GM12878 (cell line): ENCODE results near the gene RYR2. TPM values are rescaled to one million over a fixed set of nuclear protein-coding genes. Genes with fewer than 3 reads are reported as not detected.

Experiments
- ATAC-seq: fragments of 200-7000 bp; cut with Tn5 transposase; 3 replicates; pipeline ENCODE4 v1.9.1; 2020; ENCODE audit warnings: mild to moderate bottlenecking, moderate library complexity
- BruUV-seq: library from RNA; stranded (reverse); fragments of 400-500 nt; replicated peaks from 2 replicates; lab custom pipeline; 2021; lab: Mats Ljungman, UMichigan
- CTCF ChIA-PET: fragments of 300-600 bp; sonication (Branson Sonifier 250); formaldehyde crosslinking; extraction: SDS; loops from one replicate; lab custom pipeline; 2021; ENCODE audit warnings: inconsistent platforms; lab: Yijun Ruan, JAX
- POLR2A ChIA-PET: fragments of 350-600 bp; formaldehyde crosslinking; extraction: SDS; loops from one replicate; lab custom pipeline; 2021; ENCODE audit warnings: inconsistent platforms; lab: Charles Lee
- RAD21 ChIA-PET: fragments of 300-600 bp; sonication (Branson Sonifier 250); formaldehyde crosslinking; loops from one replicate; lab custom pipeline; 2023; ENCODE audit warnings: antibody characterized with exemption; ENCODE audit not compliant: unreplicated experiment; lab: Charles Lee
- SMC1A ChIA-PET: fragments of 300-600 bp; sonication (Branson Sonifier 250); formaldehyde crosslinking; loops from one replicate; lab custom pipeline; 2023; ENCODE audit not compliant: unreplicated experiment, uncharacterized antibody; lab: Charles Lee
- DNase-seq: peaks from one replicate; pipeline ENCODE4 v3.0.0-alpha.2; 2011; ENCODE audit warnings: low read depth, low spot score
- FAIRE-seq: peaks from 3 replicates; lab custom pipeline; 2011; peaks lifted over from hg19 to GRCh38; lab: Jason Lieb, UNC
- H2AFZ ChIP-seq: 2 replicates; pipeline ENCODE4 v1.6.0; 2011; ENCODE audit warnings: low read depth, low read length, control low read depth; ENCODE audit not compliant: control insufficient read depth
- H3K27ac ChIP-seq: 2 replicates; pipeline ENCODE4 v1.5.1; 2011; ENCODE audit warnings: control low read depth; ENCODE audit not compliant: control insufficient read depth, insufficient read depth
- H3K27me3 ChIP-seq, 2 experiments: replicated peaks in 1 of 2; 2 replicates each; pipeline versions ENCODE4 v1.6.0 to v1.6.1; 2011; ENCODE audit warnings: low read length in 1 of 2; ENCODE audit not compliant: control insufficient read depth in 2 of 2, insufficient read depth in 2 of 2
- H3K36me3 ChIP-seq, 2 experiments: 2 replicates each; pipeline ENCODE4 v1.5.1; 2011; ENCODE audit warnings: low read length in 1 of 2; ENCODE audit not compliant: control insufficient read depth in 2 of 2, insufficient read depth in 2 of 2
- H3K4me1 ChIP-seq: 2 replicates; pipeline ENCODE4 v1.6.1; 2011; ENCODE audit warnings: mild to moderate bottlenecking, low read length, moderate library complexity, mixed read lengths; ENCODE audit not compliant: control insufficient read depth, insufficient read depth
- H3K4me2 ChIP-seq: 2 replicates; pipeline ENCODE4 v1.6.0; 2011; ENCODE audit warnings: control low read depth; ENCODE audit not compliant: control insufficient read depth, insufficient read depth
- H3K4me3 ChIP-seq: fragments of 200-600 bp; sonication (generic); 2 replicates; pipeline ENCODE4 v1.5.1; 2016
- H3K79me2 ChIP-seq: 2 replicates; pipeline ENCODE4 v1.6.0; 2011; ENCODE audit warnings: low read length; ENCODE audit not compliant: control insufficient read depth, insufficient read depth
- H3K9ac ChIP-seq: 2 replicates; pipeline ENCODE4 v1.8.0; 2011; ENCODE audit warnings: low read length, control low read depth, mixed read lengths; ENCODE audit not compliant: control insufficient read depth, insufficient read depth
- H3K9me3 ChIP-seq: replicated peaks from 3 replicates; pipeline ENCODE4 v1.5.1; 2011; ENCODE audit warnings: mild to moderate bottlenecking, low read length; ENCODE audit not compliant: control insufficient read depth, insufficient read depth
- H4K20me1 ChIP-seq: 2 replicates; pipeline ENCODE4 v1.6.0; 2011; ENCODE audit not compliant: control insufficient read depth, insufficient read depth
- NR2C2 ChIP-seq: IDR thresholded peaks from 2 replicates; pipeline ENCODE4 v1.6.1; 2011; ENCODE audit warnings: borderline replicate concordance, low read depth; ENCODE audit not compliant: control insufficient read depth, insufficient read length
- WGBS: methylation state at CpG from one replicate; pipeline ENCODE4 v1.1.6; 2016; ENCODE audit warnings: low lambda C conversion rate; ENCODE audit not compliant: insufficient replicate concordance, insufficient coverage; ENCODE audit errors: missing lambda C conversion rate; 5-methylcytosine and 5-hydroxymethylcytosine counted together
- in situ Hi-C: fragments of 300-500 bp; cut with MboI; formaldehyde crosslinking; loops from 9 replicates; pipeline ENCODE4 v1.14.3; 2018; ENCODE audit warnings: mixed read lengths
- intact Hi-C: fragments of 100-400 bp; cut with micrococcal nuclease; formaldehyde crosslinking; loops from one replicate; pipeline ENCODE4 v1.14.2; 2022; ENCODE audit not compliant: unreplicated experiment
- polyA plus RNA-seq, 11 experiments: library from polyadenylated mRNA; depleted of rRNA in 4 of 11; unstranded in 6 of 11; stranded (reverse) in 5 of 11; fragments of >200 nt; fragmentation: Nextera tagmentation in 4 of 11; fragmentation: Illumina TruSeq in 1 of 11; extraction: Ambion mirVana in 4 of 11; extraction: Trizol in 1 of 11; gene quantifications; 1 replicate in 1 of 11; 2 replicates in 10 of 11; pipeline versions ENCODE4 v1.2.1 to v1.2.3, GENCODE V29; 2011 to 2016; ENCODE audit warnings: inconsistent platforms in 2 of 11, missing spikeins in 2 of 11, low read depth in 1 of 11
- total RNA-seq, 4 experiments: library from RNA; depleted of rRNA in 3 of 4; stranded (reverse); fragments of >200 nt in 3 of 4; fragmentation: Illumina TruSeq in 1 of 4; extraction: Trizol in 1 of 4; gene quantifications; 2 replicates each; pipeline versions ENCODE4 v1.2.1 to v1.2.3, GENCODE V29; 2013 to 2021
- TF ChIP-seq, protein P1 (sequence below): fragments of 150-350 bp; IDR thresholded peaks from 2 replicates; pipeline ENCODE4 v1.6.1; 2016; ENCODE audit warnings: low read depth, low read length

The RYR2 gene
- total and polyA plus RNA-seq, 10 of the 15 experiments (the other 5 are each of a cell fraction or from before 2014, with no cell fraction given), result 0.01 to 0.04 TPM; not detected in 8

- TF ChIP-seq, protein P1, sequence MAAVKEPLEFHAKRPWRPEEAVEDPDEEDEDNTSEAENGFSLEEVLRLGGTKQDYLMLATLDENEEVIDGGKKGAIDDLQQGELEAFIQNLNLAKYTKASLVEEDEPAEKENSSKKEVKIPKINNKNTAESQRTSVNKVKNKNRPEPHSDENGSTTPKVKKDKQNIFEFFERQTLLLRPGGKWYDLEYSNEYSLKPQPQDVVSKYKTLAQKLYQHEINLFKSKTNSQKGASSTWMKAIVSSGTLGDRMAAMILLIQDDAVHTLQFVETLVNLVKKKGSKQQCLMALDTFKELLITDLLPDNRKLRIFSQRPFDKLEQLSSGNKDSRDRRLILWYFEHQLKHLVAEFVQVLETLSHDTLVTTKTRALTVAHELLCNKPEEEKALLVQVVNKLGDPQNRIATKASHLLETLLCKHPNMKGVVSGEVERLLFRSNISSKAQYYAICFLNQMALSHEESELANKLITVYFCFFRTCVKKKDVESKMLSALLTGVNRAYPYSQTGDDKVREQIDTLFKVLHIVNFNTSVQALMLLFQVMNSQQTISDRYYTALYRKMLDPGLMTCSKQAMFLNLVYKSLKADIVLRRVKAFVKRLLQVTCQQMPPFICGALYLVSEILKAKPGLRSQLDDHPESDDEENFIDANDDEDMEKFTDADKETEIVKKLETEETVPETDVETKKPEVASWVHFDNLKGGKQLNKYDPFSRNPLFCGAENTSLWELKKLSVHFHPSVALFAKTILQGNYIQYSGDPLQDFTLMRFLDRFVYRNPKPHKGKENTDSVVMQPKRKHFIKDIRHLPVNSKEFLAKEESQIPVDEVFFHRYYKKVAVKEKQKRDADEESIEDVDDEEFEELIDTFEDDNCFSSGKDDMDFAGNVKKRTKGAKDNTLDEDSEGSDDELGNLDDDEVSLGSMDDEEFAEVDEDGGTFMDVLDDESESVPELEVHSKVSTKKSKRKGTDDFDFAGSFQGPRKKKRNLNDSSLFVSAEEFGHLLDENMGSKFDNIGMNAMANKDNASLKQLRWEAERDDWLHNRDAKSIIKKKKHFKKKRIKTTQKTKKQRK, result no peak
These were observed 6.8 kb downstream of the RYR2 start (continued) for GRCh38 chr1:237048803-237049202.

DNA sequence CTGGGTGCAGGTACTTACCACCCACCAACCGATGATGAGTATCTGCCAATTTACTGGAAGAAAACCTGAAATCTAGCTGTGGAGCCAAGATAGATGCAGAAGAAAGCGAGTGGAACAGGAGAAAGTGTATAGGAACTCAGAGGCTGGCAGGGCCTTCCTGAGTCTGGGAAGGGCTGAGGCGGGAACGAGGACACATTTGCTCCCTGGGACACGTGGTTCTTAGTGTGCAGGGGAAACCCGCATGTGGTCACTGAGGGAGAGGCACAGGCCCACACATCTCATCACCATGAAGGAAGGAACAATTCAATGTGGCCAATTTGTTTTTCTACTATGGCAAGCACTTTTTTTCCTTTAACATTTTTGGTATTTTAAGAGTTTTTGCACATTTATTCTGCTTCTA lies 8.2 kb downstream of the RYR2 start:
- Histone ChIP-seq H3K9ac (no peak overlapping the region), H3K27me3 (peaks cover 0 to 3% of the 10 kb centered on the region in 2 experiments; a peak in 2 of 4 replicates), H3K4me2 (no peak overlapping the region), H3K4me1 (no peaks in the 10 kb centered on the region), H3K4me3 (no peak overlapping the region), H3K36me3 (no peaks in the 10 kb centered on the region), H2AFZ (no peak overlapping the region), H3K79me2 (no peaks in the 10 kb centered on the region), H3K9me3 (no peaks in the 10 kb centered on the region), H3K27ac (no peak overlapping the region), H4K20me1 (no peaks in the 10 kb centered on the region)
- SMC1A ChIA-PET, result no interaction called here
- no TSS peak for BruUV-seq
- in situ Hi-C loops (no loop called here), intact Hi-C loops (no loop called here)
- FAIRE-seq (no peak), ATAC-seq (no peak), DNase-seq (no peak)
- WGBS, result 13% methylated on average over 6 of the region's 6 CpGs
- TF ChIP-seq NR2C2, result no peak
- POLR2A ChIA-PET, result no interaction called here
- CTCF ChIA-PET, result no interaction called here
- RAD21 ChIA-PET, result no interaction called here
